ENCODE data around the gene VPS51. TPM values are rescaled to one million over a fixed set of nuclear protein-coding genes. Genes with fewer than 3 reads are reported as not detected.

Gene VPS51
- 197 TPM for total RNA-seq

DNA sequence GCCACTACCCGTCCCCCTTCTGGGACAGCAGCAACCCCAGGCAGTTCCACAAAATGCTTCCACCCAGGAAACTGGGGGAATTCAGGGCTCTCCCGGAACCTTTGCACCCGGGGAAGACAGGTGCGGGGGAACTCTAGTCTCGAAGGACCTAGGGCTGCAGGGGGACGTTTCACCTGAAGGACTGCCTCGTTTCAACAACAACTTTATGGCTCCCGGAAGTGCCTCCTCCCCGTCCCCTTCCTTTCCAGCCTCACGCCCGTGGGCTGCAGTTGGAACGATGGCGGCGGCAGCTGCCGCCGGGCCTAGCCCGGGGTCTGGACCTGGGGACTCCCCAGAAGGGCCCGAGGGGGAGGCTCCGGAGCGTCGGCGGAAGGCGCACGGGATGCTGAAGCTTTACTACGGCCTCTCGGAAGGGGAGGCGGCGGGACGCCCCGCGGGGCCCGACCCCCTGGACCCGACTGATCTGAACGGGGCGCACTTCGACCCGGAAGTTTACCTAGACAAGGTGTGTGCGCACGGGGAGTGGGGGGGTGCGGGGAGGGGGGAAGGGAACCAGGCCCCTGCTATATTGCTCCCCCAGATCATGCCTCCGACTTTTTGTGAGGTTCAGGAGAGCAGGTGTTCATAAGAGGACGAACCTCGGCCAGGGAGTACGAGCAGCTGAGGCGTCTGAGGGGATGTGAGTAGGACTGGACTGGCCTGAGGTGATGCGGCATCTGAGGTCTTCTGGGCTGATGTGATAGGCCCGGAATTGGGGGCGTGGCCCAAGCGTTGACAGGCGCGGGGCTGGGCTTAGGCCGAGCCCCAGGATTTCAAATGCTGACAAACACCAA is at the start of gene VPS51:
Gene VPS51 (plus strand): TSS at position 241 of the 833 bp plus-strand sequence. CDS start 37 bp downstream, at position 278.

DNA sequence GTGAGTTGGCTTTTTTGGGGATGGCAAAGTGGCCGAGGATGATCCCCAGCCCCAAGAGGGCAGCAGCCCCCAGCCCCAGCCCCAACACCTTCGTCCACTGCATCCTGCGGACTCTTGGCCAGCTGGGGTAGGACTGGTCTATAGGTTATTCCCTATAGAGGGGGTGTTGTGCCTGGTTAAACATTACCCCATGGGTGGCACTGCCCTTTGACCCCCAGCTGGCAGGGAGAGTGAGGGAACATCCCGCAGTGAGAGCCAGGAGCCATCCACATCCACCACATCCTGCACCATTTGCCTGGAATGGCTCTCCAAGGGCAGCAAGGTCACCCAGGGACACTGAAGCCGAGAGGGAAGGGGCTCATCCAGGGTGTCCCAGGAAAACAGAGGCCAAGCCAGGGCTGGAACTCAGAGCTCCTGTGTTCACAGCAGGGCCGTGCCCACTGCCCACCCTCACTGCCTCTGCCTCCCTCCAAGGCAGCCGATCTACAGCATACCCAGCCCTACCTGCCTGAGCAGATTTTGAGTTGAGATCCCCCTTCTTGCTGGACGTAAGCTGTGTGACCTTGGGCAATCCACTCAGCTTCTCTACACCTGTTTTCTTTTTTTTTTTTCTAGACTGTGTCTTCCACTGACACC is 37.5 kb upstream of the VPS51 start, which contains the start of gene NAALADL1:
Gene NAALADL1 (minus strand): TSS at position 135 of the 636 bp plus-strand sequence. CDS start 32 bp downstream, at position 103.

DNA sequence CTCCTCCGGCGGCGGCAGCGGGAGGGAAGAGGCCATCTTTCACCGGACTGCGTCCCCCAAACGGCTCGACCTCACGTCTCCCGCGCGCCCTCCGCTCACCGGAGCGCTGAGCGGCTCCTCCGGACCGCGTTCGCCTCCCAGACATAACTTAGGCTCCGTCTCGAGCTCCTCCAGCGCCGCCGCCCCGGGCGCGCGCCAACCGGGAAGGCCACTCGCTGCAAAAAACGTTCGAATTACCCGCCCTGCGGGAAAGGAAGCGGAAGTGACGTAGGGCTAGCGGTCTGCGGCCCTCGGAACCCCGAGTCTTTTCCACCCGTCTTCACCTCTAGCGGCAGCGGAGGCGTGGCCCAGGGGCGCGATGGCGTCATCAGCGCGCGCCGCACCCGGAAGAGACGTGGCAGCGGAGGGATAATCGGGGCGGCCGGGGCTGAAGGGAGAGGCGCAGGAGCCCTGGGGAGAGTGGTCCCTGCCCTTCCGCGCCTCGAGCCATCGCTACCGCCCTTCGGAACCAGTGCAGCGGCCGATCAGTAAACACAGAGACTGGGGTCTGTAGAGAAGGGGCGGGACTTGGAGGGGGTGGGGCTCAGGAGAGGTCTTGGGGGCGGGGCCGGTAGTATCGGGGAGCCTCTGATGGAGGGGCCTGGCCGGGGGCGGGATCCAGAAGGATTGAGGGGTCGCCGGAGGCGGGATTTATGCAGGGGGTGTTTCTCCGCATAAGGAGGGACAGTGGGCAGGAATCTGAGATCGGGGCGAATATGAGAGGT is 12.0 kb upstream of the VPS51 start, which contains the start of the genes CDCA5 and ZFPL1:
Gene CDCA5 (minus strand): TSS at position 207 of the 764 bp plus-strand sequence. CDS start 62 bp downstream, at position 145.
Gene ZFPL1 (plus strand): TSS at position 389 of the 764 bp plus-strand sequence. CDS start 477 bp downstream, outside the sequence.

DNA sequence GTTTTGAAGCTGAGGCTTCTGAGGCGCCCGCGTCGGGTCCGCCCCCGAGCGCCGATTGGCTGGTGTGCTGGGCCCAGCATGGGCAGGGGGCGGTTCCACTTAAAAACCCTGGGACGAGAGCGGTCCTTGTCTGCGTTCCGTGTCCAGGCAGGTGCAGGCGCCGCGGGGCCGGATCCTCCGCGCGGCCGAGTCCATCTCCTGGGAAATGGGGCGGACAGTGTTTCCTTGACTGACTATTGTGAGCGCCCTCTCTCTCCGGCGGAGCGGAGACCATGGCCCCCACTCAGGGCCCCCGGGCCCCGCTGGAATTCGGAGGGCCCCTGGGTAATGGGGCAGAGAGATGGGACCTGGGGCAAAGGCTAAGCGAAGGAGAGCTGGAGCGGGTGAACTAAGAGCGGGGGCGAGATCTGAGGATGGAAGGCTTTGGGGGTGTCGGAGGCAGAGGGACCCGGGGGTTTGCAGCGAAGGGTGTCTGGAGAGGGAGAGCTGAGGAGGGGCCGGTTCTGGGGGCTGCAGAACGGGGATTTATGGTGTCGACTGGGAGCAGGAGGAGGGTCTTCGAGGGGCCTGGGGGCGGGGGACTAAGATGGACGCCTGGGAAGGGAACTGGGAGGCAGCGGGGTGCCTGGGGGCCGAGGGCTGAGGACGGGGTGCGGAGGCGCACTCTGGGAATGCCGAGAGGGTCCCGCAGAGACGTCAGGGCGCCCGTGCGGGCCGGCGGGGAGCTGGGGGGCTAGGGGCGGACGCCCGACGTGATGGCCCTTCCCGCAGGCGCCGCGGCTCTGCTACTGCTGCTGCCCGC is 15.9 kb downstream of the VPS51 start, which contains the start of gene TM7SF2:
Gene TM7SF2 (plus strand): TSS at position 129 of the 802 bp plus-strand sequence. CDS start 144 bp downstream, at position 273.

DNA sequence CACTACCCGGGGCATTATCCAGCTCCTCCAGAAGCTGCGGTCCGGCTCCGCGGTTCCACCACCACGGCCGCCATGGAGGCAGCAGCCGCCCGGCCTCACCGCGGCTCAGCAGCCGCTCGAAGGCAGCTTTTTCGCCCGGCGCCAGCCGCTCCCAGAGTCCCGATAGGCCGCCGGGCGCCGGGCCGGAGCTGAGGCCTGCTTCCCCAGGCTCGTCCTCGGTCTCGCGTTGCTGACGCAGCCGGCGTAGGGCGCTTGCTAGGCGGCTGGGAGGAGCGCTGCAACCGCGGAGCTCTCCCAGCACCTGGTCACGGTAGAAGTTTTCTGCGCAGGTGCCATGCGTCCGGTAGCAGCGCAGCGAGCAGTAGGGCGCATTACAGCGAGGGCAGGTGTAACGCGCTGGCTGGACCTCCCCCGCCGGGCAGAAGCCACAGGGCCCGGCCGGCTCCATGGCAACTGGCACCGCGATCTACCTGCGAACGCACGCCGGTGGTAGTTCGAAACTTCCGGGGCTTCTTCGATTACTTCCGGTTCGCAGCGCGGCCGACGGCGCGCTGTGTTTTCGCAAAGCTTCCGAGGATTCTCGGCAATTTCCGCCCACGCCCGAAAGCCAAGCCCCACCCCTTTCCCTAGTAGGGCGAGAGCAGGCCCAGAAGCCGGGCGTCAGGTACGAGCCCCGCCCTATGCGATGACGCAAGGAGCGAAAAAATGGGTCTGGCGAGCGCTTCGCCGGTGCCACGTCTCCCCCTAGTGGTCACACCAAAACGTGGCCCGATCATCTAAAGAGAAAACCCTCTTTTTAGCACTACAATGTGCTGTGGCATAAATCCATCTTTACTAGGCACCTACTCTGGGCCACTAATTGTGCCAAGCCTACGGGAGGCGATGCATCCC is 21.4 kb downstream of the VPS51 start, which contains the start of gene ZNHIT2:
Gene ZNHIT2 (minus strand): TSS at position 496 of the 891 bp plus-strand sequence. CDS start 48 bp downstream, at position 448.

DNA sequence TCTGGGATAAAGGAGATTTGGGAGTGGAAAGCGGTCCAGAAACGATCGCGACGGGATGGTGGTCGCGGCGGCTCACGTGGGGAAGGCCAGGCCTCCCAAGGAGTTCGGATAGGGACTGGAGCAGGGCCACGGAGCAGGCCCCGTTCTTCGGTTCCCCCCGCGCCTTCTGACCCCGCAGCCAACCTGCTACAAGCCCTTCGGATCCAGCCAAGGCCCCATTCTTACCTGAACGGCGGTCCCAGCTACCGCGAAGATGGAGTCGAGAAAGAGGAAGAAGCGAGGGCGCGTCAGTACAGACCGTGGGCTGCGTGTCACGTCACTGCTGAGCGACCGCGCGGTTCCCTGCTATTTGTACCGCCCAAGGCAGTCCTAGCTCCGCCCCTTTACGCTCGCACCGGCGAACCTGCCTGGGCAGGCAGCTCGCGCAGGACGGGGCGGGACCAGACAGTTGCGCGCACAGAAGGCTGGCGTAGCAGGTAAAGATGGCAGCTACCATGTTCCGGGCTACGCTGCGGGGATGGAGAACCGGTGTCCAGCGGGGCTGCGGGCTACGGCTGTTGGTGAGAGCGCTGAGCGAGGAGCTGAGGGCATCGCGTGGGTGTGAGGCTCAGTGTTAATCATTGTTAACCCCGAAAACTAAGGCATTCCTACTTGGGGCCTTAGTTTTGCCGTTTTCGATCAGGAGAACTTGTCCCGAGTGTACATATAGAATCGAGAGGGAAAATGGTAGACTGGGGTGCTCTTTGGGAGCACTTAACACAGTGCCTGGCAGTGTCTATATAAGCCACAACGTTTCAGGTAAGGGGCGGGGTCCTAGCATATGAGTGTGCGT is 26.1 kb downstream of the VPS51 start, which contains the start of the genes FAU and MRPL49:
Gene FAU (minus strand): TSS at position 270 of the 832 bp plus-strand sequence. CDS start 321 bp downstream, outside the sequence.
Gene MRPL49 (plus strand): TSS at position 457 of the 832 bp plus-strand sequence. CDS start 26 bp downstream, at position 483.

DNA sequence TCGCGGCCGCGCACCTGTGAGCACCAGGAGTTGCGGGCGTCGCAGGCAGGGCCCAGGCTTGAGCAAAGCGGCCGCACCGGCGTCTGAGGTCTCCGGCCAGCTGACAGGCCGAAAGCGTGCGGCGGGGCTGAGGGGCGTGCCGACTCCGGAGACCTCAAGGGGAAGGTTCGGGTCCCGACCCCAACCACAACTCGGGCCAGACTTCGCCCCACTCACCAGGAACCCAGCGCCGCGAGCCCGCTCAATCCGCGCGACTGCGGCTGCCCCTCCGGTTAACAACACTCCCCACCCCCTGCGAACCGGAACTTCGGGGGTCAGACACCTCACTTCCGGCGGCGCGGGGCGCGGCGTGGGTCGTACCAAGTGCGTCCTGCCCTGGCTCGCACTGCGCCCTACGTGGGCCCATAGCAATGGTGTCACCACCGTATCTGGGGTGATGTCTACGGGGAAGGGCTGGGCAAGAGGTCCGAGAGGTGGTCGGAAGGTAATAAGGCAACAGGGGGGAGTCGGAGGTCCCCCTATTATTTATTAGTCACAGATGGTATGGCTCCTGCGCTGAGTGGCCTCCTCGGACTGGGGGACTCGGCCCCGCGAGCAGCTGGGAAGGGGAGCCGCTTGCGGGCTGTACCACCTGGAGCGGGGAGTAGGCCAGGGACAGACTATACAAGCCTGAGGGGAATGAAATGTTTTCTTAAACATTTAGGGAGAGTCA is 38.4 kb downstream of the VPS51 start, which contains the start of gene SYVN1:
Gene SYVN1 (minus strand): TSS at position 280 of the 712 bp plus-strand sequence. CDS start 918 bp downstream, outside the sequence.

Small RNA genes within 50 kb of the gene (small RNA-seq; reads per million reads assigned to genes)
- gene HIGD1AP10 (ENCODE audit: low replicate concordance) (not detected), gene PDCL2P2 (ENCODE audit: low replicate concordance) (not detected), gene RNU2-23P (ENCODE audit: low replicate concordance) (7.0 reads per million, percentile 88 among the genes with 10 or more reads in this experiment)

Other genes starting within 250 kb of the VPS51 start
- 44.4 TPM for gene EHD1, start 217.6 kb upstream of the VPS51 start, total RNA-seq
- 13.1 TPM for gene ATG2A, start 179.0 kb upstream of the VPS51 start, total RNA-seq
- gene PPP2R5B, start 171.5 kb upstream of the VPS51 start, total RNA-seq, result 27.9 TPM
- gene GPHA2, start 160.3 kb upstream of the VPS51 start, total RNA-seq, result not detected
- gene MAJIN, start 124.1 kb upstream of the VPS51 start, total RNA-seq, result not detected
- not detected for gene BATF2, start 99.2 kb upstream of the VPS51 start, total RNA-seq
- 42.9 TPM for gene ARL2, start 82.1 kb upstream of the VPS51 start, total RNA-seq
- gene SNX15, start 68.8 kb upstream of the VPS51 start, total RNA-seq, result 21.9 TPM
- 4.7 TPM for gene SAC3D1, start 55.0 kb upstream of the VPS51 start, total RNA-seq
- gene NAALADL1, start 37.7 kb upstream of the VPS51 start, total RNA-seq, result 2.2 TPM
- gene CDCA5, start 12.2 kb upstream of the VPS51 start, total RNA-seq, result 2.8 TPM
- gene ZFPL1, start 12.0 kb upstream of the VPS51 start, total RNA-seq, result 20.3 TPM
- 61.0 TPM for gene TM7SF2, start 15.7 kb downstream of the VPS51 start, total RNA-seq
- gene ZNHIT2, start 21.5 kb downstream of the VPS51 start, total RNA-seq, result 4.7 TPM
- gene FAU, start 25.9 kb downstream of the VPS51 start, total RNA-seq, result 168 TPM
- 29.4 TPM for gene MRPL49, start 26.1 kb downstream of the VPS51 start, total RNA-seq
- 22.2 TPM for gene SYVN1, start 38.3 kb downstream of the VPS51 start, total RNA-seq
- not detected for gene SPDYC, start 74.0 kb downstream of the VPS51 start, total RNA-seq
- gene CAPN1, start 85.7 kb downstream of the VPS51 start, total RNA-seq, result 65.7 TPM
- 4.7 TPM for gene POLA2, start 165.7 kb downstream of the VPS51 start, total RNA-seq
- 9.4 TPM for gene CDC42EP2, start 218.7 kb downstream of the VPS51 start, total RNA-seq
- gene DPF2, start 237.6 kb downstream of the VPS51 start, total RNA-seq, result 50.7 TPM